ENCODE measurements around the gene TYK2.
"Not testable (repeated sequence)": the region's sequence is repeated elsewhere in the genome, so short reads cannot be mapped to it uniquely, and the experiment has no call there.

Gene TYK2

GRCh38 chr19:10372690-10373089 is 7.7 kb downstream of the TYK2 start:
- no peak for DNase-seq (ENCODE audit: low read depth)

- DNase-seq (ENCODE audit: low read depth): no peak
Observed at GRCh38 chr19:10368101-10368803, 12.1 kb downstream of the TYK2 start.

GRCh38 chr19:10366950-10367512 is 13.3 kb downstream of the TYK2 start:
- DNase-seq (ENCODE audit: low read depth): not testable (repeated sequence)

GRCh38 chr19:10365518-10365917 is 14.9 kb downstream of the TYK2 start:
- no peak for DNase-seq (ENCODE audit: low read depth)

GRCh38 chr19:10364644-10365043 is 15.7 kb downstream of the TYK2 start:
- DNase-seq (ENCODE audit: low read depth): no peak

- no peak for DNase-seq (ENCODE audit: low read depth)
Observed at GRCh38 chr19:10363789-10364281, 16.5 kb downstream of the TYK2 start.

GRCh38 chr19:10362259-10362658 is 18.1 kb downstream of the TYK2 start:
- DNase-seq (ENCODE audit: low read depth): no peak

GRCh38 chr19:10361569-10362011 is 18.8 kb downstream of the TYK2 start:
- DNase-seq (ENCODE audit: low read depth): no peak

- DNase-seq (ENCODE audit: low read depth): no peak
Observed at GRCh38 chr19:10356431-10356830, 23.9 kb downstream of the TYK2 start.

GRCh38 chr19:10353793-10354391 is 26.5 kb downstream of the TYK2 start:
- no peak for DNase-seq (ENCODE audit: low read depth)

- no peak for DNase-seq (ENCODE audit: low read depth)
Observed at GRCh38 chr19:10352764-10353671, 27.4 kb downstream of the TYK2 start.

GRCh38 chr19:10346509-10346908 is 33.9 kb downstream of the TYK2 start:
- no peak for DNase-seq (ENCODE audit: low read depth)

- DNase-seq (ENCODE audit: low read depth): no peak
Observed at GRCh38 chr19:10344780-10345179, 35.6 kb downstream of the TYK2 start.

GRCh38 chr19:10343495-10343894 is 36.9 kb downstream of the TYK2 start:
- DNase-seq (ENCODE audit: low read depth): no peak

- no peak for DNase-seq (ENCODE audit: low read depth)
Observed at GRCh38 chr19:10339977-10340376, 40.4 kb downstream of the TYK2 start.

GRCh38 chr19:10339380-10339960 is 40.9 kb downstream of the TYK2 start, which contains the start of gene ICAM3:
ICAM3 (minus strand) TSS chr19:10339624; CDS start chr19:10339614, 10 bp downstream.
- DNase-seq (ENCODE audit: low read depth): peak; percentile 45

- DNase-seq (ENCODE audit: low read depth): no peak
Observed at GRCh38 chr19:10338940-10339339, 41.4 kb downstream of the TYK2 start.

GRCh38 chr19:10336725-10337124 is 43.6 kb downstream of the TYK2 start:
- not testable (repeated sequence) for DNase-seq (ENCODE audit: low read depth)

- no peak for DNase-seq (ENCODE audit: low read depth)
Observed at GRCh38 chr19:10335352-10335985, 44.9 kb downstream of the TYK2 start.

- DNase-seq (ENCODE audit: low read depth): no peak
Observed at GRCh38 chr19:10334588-10335351, 45.6 kb downstream of the TYK2 start.

Measured in activated T-cell treated with anti-CD3 and anti-CD28 coated beads for 1 hour (primary cell).